Right atrium auricular region (tissue), 2 donors: Measurements from ENCODE around the gene RPTOR. TPM values are rescaled to one million over a fixed set of nuclear protein-coding genes. Genes with fewer than 3 reads are reported as not detected.

ENCODE experiments used
- DNase-seq: peaks from one replicate; pipeline ENCODE4 v3.0.0-alpha.2; 2019; ENCODE audit warnings: low spot score
- H3K27ac ChIP-seq, 2 donors: fragments of 200-600 bp; sonication (generic); 1 replicate in 1 of 2; 2 replicates in 1 of 2; pipeline ENCODE4 v1.5.1; 2016 to 2019
- H3K27me3 ChIP-seq, 2 donors: fragments of 200-600 bp; sonication (generic); one replicate each; pipeline versions ENCODE4 v1.5.1 to v1.6.0; 2017 to 2019
- H3K36me3 ChIP-seq: fragments of 200-600 bp; sonication (generic); one replicate; pipeline ENCODE4 v1.5.1; 2016
- H3K4me1 ChIP-seq, 2 donors: fragments of 200-600 bp; sonication (generic); one replicate each; pipeline versions ENCODE4 v1.5.1 to v1.6.0; 2017 to 2019
- H3K4me3 ChIP-seq, 2 donors: fragments of 200-600 bp; sonication (generic); 1 replicate in 1 of 2; 2 replicates in 1 of 2; pipeline ENCODE4 v1.5.1; 2017 to 2019; ENCODE audit warnings: mild to moderate bottlenecking in 1 of 2, moderate library complexity in 1 of 2
- H3K9me3 ChIP-seq, 2 donors: fragments of 200-600 bp; sonication (generic); one replicate each; pipeline ENCODE4 v1.5.1; 2019
- CTCF ChIP-seq, 2 donors: fragments of 200-600 bp; sonication (generic); IDR thresholded peaks; one replicate each; pipeline ENCODE4 v1.5.1; 2019; ENCODE audit warnings: antibody characterized with exemption in 2 of 2
- total RNA-seq, 2 donors: library from RNA; depleted of rRNA; stranded (reverse); fragments of >200 nt; gene quantifications; one replicate each; pipeline ENCODE4 v1.1.0, GENCODE V29; 2016

The RPTOR gene
- total RNA-seq, 2 donors from 2014 or later = 19.9 to 22.6 TPM

- Histone ChIP-seq H3K9me3 (no peaks in the 10 kb centered on the region), H3K4me3 (no peak overlapping the region), H3K36me3 (no peaks in the 10 kb centered on the region), H3K4me1 (peaks cover 0 to 6% of the 10 kb centered on the region in 2 donors), H3K27ac (no peak overlapping the region), H3K27me3 (no peaks in the 10 kb centered on the region)
- no peak for TF ChIP-seq CTCF (IDR thresholded peaks at IDR 0.05)
- DNase-seq = no peak
Measured at GRCh38 chr17:80691784-80692183, 147.1 kb downstream of the RPTOR start.

GRCh38 chr17:80692931-80693467 lies 148.4 kb downstream of the RPTOR start:
- no peak for TF ChIP-seq CTCF (IDR thresholded peaks at IDR 0.05)
- no peak overlapping the region for H3K27ac ChIP-seq
- H3K36me3 ChIP-seq = no peaks in the 10 kb centered on the region
- H3K4me3 ChIP-seq = no peak overlapping the region
- no peaks in the 10 kb centered on the region for H3K9me3 ChIP-seq
- DNase-seq = no peak
- peaks cover 0 to 6% of the 10 kb centered on the region in 2 donors for H3K4me1 ChIP-seq
- H3K27me3 ChIP-seq = no peaks in the 10 kb centered on the region

- Histone ChIP-seq H3K4me1 (peaks cover 0 to 6% of the 10 kb centered on the region in 2 donors), H3K36me3 (no peaks in the 10 kb centered on the region), H3K27ac (no peak overlapping the region), H3K4me3 (no peak overlapping the region), H3K27me3 (no peaks in the 10 kb centered on the region), H3K9me3 (no peaks in the 10 kb centered on the region)
- no peak for DNase-seq
- TF ChIP-seq CTCF (IDR thresholded peaks at IDR 0.05) = no peak
Measured at GRCh38 chr17:80693511-80693910, 148.9 kb downstream of the RPTOR start.

GRCh38 chr17:80694085-80694991 lies 149.7 kb downstream of the RPTOR start:
- Histone ChIP-seq H3K27me3 (no peaks in the 10 kb centered on the region), H3K9me3 (no peaks in the 10 kb centered on the region), H3K36me3 (no peaks in the 10 kb centered on the region), H3K4me1 (peaks cover 0 to 6% of the 10 kb centered on the region in 2 donors), H3K4me3 (no peak overlapping the region), H3K27ac (no peak overlapping the region)
- TF ChIP-seq CTCF (IDR thresholded peaks at IDR 0.05) = no peak
- DNase-seq = no peak

- no peak for DNase-seq
- Histone ChIP-seq H3K4me3 (no peak overlapping the region), H3K27ac (no peak overlapping the region), H3K9me3 (no peaks in the 10 kb centered on the region), H3K27me3 (no peaks in the 10 kb centered on the region), H3K4me1 (peaks cover 0 to 6% of the 10 kb centered on the region in 2 donors), H3K36me3 (no peaks in the 10 kb centered on the region)
- TF ChIP-seq CTCF (IDR thresholded peaks at IDR 0.05) = no peak
Measured at GRCh38 chr17:80694992-80695912, 150.6 kb downstream of the RPTOR start.
